ENCODE measurements around the gene AFM. TPM values are rescaled to one million over a fixed set of nuclear protein-coding genes. Genes with fewer than 3 reads are reported as not detected.

The AFM gene
- total RNA-seq, 1 experiment from 2014 or later, result not detected

DNA sequence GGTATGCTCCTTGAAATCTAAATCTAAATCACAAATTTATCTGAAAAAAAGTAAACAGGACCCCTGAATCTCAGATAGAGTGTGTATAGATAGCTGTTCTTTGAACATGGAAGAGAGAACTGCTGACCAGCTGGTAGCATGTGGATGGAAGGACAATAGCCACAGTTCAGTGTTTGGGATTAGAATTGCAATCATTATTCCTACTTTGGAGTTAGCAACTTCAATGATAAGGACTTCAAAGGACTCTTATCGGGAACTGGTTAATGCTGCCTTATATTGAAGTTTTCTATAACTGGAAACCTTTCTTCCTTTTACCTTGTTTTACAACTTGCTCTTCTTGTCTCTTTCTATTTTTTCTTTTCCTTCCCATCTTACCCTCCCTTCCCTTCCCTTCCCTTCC lies 5.0 kb downstream of the AFM start:
- Histone ChIP-seq H3K4me2 (ENCODE audit: low read length) (no peak overlapping the region), H3K4me1 (ENCODE audit: control insufficient read depth in 1 of 2, insufficient read depth in 2 of 2, low read length in 2 of 2) (no peaks in the 10 kb centered on the region), H3K36me3 (ENCODE audit: control insufficient read depth in 1 of 2, insufficient read depth in 2 of 2, low read length in 2 of 2) (no peaks in the 10 kb centered on the region), H3K9ac (ENCODE audit: low read length) (no peak overlapping the region), H3K9me3 (ENCODE audit: control insufficient read depth in 1 of 2, insufficient read depth in 1 of 2, low read depth in 1 of 2, low read length in 2 of 2) (no peaks in the 10 kb centered on the region), H3K79me2 (ENCODE audit: insufficient read depth, low read length) (no peaks in the 10 kb centered on the region), H3K4me3 (replicated peaks in 1 of 2; ENCODE audit: low read depth in 1 of 2, low read length in 2 of 2) (no peak overlapping the region), H3K9me2 (ENCODE audit: insufficient read depth) (no peaks in the 10 kb centered on the region), H4K20me1 (ENCODE audit: insufficient read depth) (no peaks in the 10 kb centered on the region), H3K27ac (ENCODE audit: low read depth, low read length) (no peak overlapping the region), H3K27me3 (ENCODE audit: insufficient read depth, low read length) (0 out of 2 replicates have a peak, but pooled peaks cover 4% of the 10 kb centered on the region), H2AFZ (ENCODE audit: low read depth, low read length, poor library complexity, severe bottlenecking) (no peak overlapping the region)
- no peak for DNase-seq (ENCODE audit: low read depth, low spot score)
- ChIA-PET POLR2A (no interaction called here), RAD21 (ENCODE audit: low non-redundant PET in 1 of 2, low total read pairs in 2 of 2, uncharacterized antibody in 2 of 2, unreplicated experiment in 2 of 2) (no interaction called here), CTCF (no interaction called here)
- intact Hi-C loops (cut with micrococcal nuclease), result no loop called here
- BruUV-seq (replicated peaks), result no TSS peak
- ATAC-seq, result no peak
- TF ChIP-seq JUND (IDR thresholded peaks at IDR 0.05), result no peak
- TF ChIP-seq ZNF274 (IDR thresholded peaks at IDR 0.05; ENCODE audit: low read depth, low read length), result no peak
- no peak for TF ChIP-seq EGR1 (IDR thresholded peaks at IDR 0.05; ENCODE audit: low read depth)
- no peak for TF ChIP-seq SRF (IDR thresholded peaks at IDR 0.05; ENCODE audit: low read depth)
- TF ChIP-seq EZH2 (IDR thresholded peaks at IDR 0.05), result no peak
- TF ChIP-seq EZH2phosphoT487 (IDR thresholded peaks at IDR 0.05; ENCODE audit: borderline replicate concordance), result no peak
- TF ChIP-seq TCF7L2 (IDR thresholded peaks at IDR 0.05; ENCODE audit: borderline replicate concordance, extremely low read depth, insufficient read depth, insufficient read length), result no peak
- TF ChIP-seq ELF1 (IDR thresholded peaks at IDR 0.05; ENCODE audit: borderline replicate concordance, low read depth), result no peak
- TF ChIP-seq RAD21 (IDR thresholded peaks at IDR 0.05; ENCODE audit: low read depth), result no peak
- no peak for TF ChIP-seq CEBPB (IDR thresholded peaks at IDR 0.05; ENCODE audit: low read depth)
- no peak for TF ChIP-seq POLR2A (IDR thresholded peaks at IDR 0.05; ENCODE audit: borderline replicate concordance, extremely low read depth, insufficient read depth, insufficient read length)
- TF ChIP-seq, protein P1, sequence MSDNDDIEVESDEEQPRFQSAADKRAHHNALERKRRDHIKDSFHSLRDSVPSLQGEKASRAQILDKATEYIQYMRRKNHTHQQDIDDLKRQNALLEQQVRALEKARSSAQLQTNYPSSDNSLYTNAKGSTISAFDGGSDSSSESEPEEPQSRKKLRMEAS (IDR thresholded peaks at IDR 0.05), result no peak
- TF ChIP-seq YY1 (IDR thresholded peaks at IDR 0.05; ENCODE audit: extremely low read depth, insufficient replicate concordance, low read depth, low read length), result no peak
- TF ChIP-seq POLR2AphosphoS5 (IDR thresholded peaks at IDR 0.05; ENCODE audit: low read depth, low read length), result no peak
- TF ChIP-seq CBX3 (IDR thresholded peaks at IDR 0.05; ENCODE audit: low read depth), result no peak
- TF ChIP-seq, protein P2, sequence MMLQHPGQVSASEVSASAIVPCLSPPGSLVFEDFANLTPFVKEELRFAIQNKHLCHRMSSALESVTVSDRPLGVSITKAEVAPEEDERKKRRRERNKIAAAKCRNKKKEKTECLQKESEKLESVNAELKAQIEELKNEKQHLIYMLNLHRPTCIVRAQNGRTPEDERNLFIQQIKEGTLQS (IDR thresholded peaks at IDR 0.05), result no peak
- TF ChIP-seq, protein P3, sequence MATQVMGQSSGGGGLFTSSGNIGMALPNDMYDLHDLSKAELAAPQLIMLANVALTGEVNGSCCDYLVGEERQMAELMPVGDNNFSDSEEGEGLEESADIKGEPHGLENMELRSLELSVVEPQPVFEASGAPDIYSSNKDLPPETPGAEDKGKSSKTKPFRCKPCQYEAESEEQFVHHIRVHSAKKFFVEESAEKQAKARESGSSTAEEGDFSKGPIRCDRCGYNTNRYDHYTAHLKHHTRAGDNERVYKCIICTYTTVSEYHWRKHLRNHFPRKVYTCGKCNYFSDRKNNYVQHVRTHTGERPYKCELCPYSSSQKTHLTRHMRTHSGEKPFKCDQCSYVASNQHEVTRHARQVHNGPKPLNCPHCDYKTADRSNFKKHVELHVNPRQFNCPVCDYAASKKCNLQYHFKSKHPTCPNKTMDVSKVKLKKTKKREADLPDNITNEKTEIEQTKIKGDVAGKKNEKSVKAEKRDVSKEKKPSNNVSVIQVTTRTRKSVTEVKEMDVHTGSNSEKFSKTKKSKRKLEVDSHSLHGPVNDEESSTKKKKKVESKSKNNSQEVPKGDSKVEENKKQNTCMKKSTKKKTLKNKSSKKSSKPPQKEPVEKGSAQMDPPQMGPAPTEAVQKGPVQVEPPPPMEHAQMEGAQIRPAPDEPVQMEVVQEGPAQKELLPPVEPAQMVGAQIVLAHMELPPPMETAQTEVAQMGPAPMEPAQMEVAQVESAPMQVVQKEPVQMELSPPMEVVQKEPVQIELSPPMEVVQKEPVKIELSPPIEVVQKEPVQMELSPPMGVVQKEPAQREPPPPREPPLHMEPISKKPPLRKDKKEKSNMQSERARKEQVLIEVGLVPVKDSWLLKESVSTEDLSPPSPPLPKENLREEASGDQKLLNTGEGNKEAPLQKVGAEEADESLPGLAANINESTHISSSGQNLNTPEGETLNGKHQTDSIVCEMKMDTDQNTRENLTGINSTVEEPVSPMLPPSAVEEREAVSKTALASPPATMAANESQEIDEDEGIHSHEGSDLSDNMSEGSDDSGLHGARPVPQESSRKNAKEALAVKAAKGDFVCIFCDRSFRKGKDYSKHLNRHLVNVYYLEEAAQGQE (IDR thresholded peaks at IDR 0.05; ENCODE audit: low read depth), result no peak
- TF ChIP-seq ZFX (IDR thresholded peaks at IDR 0.05), result no peak

Measured in HCT116 (cell line).